ENCODE data around the gene DPY30. TPM values are rescaled to one million over a fixed set of nuclear protein-coding genes. Genes with fewer than 3 reads are reported as not detected.

DPY30 gene
- 59.4 and 62.1 TPM in 2 replicates for total RNA-seq

DNA sequence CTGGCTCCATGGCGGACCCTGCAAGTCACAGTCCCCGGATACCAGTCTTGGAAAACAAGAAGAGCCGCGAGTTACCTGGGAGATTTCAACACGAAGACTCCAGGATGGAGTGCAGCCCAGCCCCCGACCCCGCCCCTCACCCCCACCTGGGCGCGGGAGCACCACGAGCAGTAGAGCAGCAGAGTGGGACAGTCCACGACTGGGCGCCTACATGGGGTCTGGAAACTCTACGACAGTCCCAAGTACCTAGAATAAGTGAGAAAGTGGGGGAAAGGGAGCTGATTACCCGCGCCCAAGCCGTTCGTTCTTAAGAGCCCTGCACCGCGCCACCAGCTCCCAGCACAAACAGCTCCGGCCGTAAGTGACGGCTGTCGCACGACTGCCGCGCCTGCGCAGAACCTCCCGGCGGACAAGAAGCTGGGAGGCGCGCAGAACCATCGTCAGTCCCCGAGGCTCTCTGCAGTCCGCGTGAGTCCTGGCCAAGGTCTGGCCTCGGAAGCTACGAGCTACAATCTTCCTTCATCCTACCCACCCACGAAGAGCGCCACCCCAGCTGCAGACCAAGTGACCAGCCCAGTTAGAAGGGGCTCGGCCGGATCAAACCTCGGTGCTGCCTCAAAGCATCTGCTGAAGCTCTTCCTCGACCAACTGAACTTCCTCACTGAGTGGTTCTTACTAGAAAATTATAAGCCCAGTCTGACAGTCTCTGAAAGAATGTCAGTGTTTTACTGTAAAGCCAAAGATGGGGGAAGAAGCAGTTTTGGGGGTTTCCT is at the start of gene DPY30:
TSS of gene DPY30 (minus strand) at position 359 of the 773 bp plus-strand sequence. CDS start at position 10, 349 bp downstream.

DNA sequence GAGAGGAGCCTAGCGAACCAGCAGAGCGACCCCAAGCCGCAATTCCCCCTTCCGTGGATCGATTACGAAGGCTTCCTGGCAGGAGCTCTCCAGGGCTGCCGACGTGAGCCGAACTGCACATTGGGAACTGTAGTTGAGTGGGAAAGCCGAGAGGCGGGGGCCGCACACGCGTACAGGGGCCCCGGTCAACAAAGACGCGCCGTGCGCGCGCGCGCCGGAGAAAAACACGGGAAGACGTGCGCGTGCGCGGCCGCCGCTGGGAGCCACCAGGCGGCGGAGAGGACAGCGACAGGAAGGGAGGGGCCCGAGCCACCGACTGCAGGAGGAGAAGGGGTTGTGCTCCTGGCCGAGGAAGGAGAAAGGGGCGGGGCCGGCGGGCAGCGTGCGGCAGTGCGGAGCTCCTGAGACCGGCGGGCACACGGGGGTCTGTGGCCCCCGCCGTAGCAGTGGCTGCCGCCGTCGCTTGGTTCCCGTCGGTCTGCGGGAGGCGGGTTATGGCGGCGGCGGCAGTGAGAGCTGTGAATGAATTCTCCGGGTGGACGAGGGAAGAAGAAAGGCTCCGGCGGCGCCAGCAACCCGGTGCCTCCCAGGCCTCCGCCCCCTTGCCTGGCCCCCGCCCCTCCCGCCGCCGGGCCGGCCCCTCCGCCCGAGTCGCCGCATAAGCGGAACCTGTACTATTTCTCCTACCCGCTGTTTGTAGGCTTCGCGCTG is 23.9 kb upstream of the DPY30 start, which contains the start of gene SPAST:
TSS of gene SPAST (plus strand) at position 247 of the 711 bp plus-strand sequence. CDS start at position 523, 276 bp downstream.

DNA sequence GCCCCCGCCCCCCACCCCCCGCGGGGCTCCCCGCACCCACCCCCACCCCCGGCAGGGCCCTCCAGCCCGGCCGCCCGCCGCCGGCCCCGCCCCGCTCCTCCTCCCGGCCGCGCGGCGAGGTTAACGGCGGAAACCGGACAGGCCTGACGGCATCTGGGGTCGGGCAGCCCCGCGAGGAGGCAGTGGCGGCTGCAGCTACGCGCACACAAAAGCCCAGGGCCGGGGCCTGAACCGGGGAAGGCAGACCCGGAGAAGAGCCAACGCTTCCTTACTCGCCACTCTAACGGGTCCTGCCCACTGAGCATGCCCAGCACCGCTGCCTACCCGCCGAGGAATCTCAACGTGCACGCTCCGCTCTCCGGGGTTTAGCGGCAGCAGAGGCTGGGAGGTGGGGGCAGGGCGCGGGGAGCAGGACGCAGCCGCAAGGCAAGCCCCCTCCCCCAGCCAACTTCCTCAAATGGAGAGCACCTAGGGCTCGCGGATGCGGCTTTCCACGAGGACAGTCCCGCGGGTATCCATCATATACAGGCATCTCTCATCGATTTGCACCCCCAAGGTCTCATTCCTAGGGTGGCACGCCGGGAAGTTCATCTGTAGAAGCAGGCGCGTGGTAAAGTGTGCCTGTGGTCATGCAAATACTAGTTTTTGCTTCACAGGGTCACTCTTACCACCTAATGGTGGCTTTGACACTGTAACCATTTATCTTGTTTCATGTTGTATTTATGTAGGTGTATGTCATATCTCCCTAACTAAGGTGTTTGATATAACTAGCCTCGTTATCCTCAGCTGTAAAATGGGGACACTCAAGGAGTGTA is 28.7 kb downstream of the DPY30 start, which contains the start of gene MEMO1:
TSS of gene MEMO1 (minus strand) at position 339 of the 815 bp plus-strand sequence. CDS start 761 bp downstream, outside the sequence.

Other genes with a start within 250 kb of the DPY30 start
- gene MEMO1, start 28.8 kb downstream of the DPY30 start, total RNA-seq = 48.7 and 50.1 TPM in 2 replicates
- gene SPAST, start 23.8 kb upstream of the DPY30 start, total RNA-seq = 34.9 and 37.6 TPM in 2 replicates
- gene SLC30A6, start 126.1 kb upstream of the DPY30 start, total RNA-seq = 23.5 and 26.8 TPM in 2 replicates
- gene NLRC4, start 225.1 kb upstream of the DPY30 start, total RNA-seq = not detected in 2 replicates
- 14.7 and 21.8 TPM in 2 replicates for gene YIPF4, start 238.1 kb upstream of the DPY30 start, total RNA-seq